Gastrocnemius medialis (tissue), 4 donors: ENCODE results near the gene RUNDC1. TPM values are rescaled to one million over a fixed set of nuclear protein-coding genes. Genes with fewer than 3 reads are reported as not detected.
A peak's percentile ranks its signal among the peaks of the same experiment; 100 is the strongest.

Experiments used
- ATAC-seq, 2 donors: fragments of 150-250 bp; one replicate each; pipeline ENCODE4 v1.9.1; 2016
- DNase-seq, 2 donors: peaks; one replicate each; pipeline ENCODE4 v3.0.0-alpha.2; 2019
- H3K27ac ChIP-seq, 4 donors: fragments of 200-600 bp; sonication (generic); 1 replicate in 1 of 4; 2 replicates in 3 of 4; pipeline ENCODE4 v1.5.1; 2016 to 2018; ENCODE audit warnings: mild to moderate bottlenecking in 2 of 4, moderate library complexity in 1 of 4
- H3K27me3 ChIP-seq, 3 donors: fragments of 200-600 bp; sonication (generic) in 2 of 3; 1 replicate in 1 of 3; 2 replicates in 2 of 3; pipeline versions ENCODE4 v1.5.1 to v1.6.0; 2016 to 2019; ENCODE audit warnings: mild to moderate bottlenecking in 1 of 3, moderate library complexity in 1 of 3
- H3K36me3 ChIP-seq, 2 donors: fragments of 200-600 bp; sonication (generic) in 1 of 2; one replicate each; pipeline ENCODE4 v1.5.1; 2017 to 2018
- H3K4me1 ChIP-seq, 2 donors: fragments of 200-600 bp; sonication (generic) in 1 of 2; one replicate each; pipeline ENCODE4 v1.5.1; 2016 to 2017; ENCODE audit warnings: mild to moderate bottlenecking in 2 of 2
- H3K4me3 ChIP-seq, 4 donors: fragments of 200-600 bp; sonication (generic) in 3 of 4; 1 replicate in 1 of 4; 2 replicates in 3 of 4; pipeline ENCODE4 v1.5.1; 2016 to 2019; ENCODE audit warnings: mild to moderate bottlenecking in 2 of 4
- H3K9me3 ChIP-seq, 3 donors: fragments of 200-600 bp; sonication (generic) in 2 of 3; 1 replicate in 1 of 3; 2 replicates in 2 of 3; pipeline ENCODE4 v1.5.1; 2016 to 2019
- CTCF ChIP-seq, 5 experiments: fragments of 450-650 bp in 3 of 5; fragments of 200-600 bp in 2 of 5; sonication (generic) in 2 of 5; IDR thresholded peaks in 4 of 5; conservative IDR thresholded peaks in 1 of 5; 1 replicate in 4 of 5; 2 replicates in 1 of 5; pipeline ENCODE4 v1.5.1; 2016 to 2019; ENCODE audit warnings: antibody characterized with exemption in 5 of 5, mild to moderate bottlenecking in 3 of 5, moderate library complexity in 3 of 5
- POLR2A ChIP-seq, 2 donors: fragments of 450-650 bp; IDR thresholded peaks; one replicate each; pipeline ENCODE4 v1.6.1; 2017; ENCODE audit warnings: antibody characterized with exemption in 2 of 2, mild to moderate bottlenecking in 2 of 2, moderate library complexity in 2 of 2
- in situ Hi-C, 4 donors: fragments of 200-750 bp; cut with MboI; loops; one replicate each; pipeline versions ENCODE4 v1.15.0 to v1.8.0; 2017; ENCODE audit warnings: low sequenced_read_pairs in 4 of 4
- intact Hi-C: fragments of 100-400 bp; cut with DNase I; formaldehyde crosslinking; loops from one replicate; pipeline ENCODE4 v1.15.1; 2023; ENCODE audit warnings: low total_unique reads
- total RNA-seq, 4 donors: library from RNA; depleted of rRNA; stranded (reverse); fragments of >200 nt; gene quantifications; one replicate each; pipeline versions ENCODE4 v1.1.0 to v1.2.3, GENCODE V29; 2016

Gene RUNDC1
- 10 to 100 TPM; 13.8 to 19.8 (median 16.4) TPM for total RNA-seq

GRCh38 chr17:42980274-42980765, at the start of gene RUNDC1:
TSS of gene RUNDC1 (plus strand) at chr17:42980565. CDS start at chr17:42980577, 12 bp downstream.
- no peaks in the 10 kb centered on the region for H3K9me3 ChIP-seq
- ATAC-seq (peak; percentile 76 to 82), DNase-seq (peak; percentile 79 to 87)
- H3K4me1 ChIP-seq = peaks cover 15 to 23% of the 10 kb centered on the region in 2 donors
- H3K27me3 ChIP-seq = no peaks in the 10 kb centered on the region
- TF ChIP-seq POLR2A (IDR thresholded peaks at IDR 0.05) = peak in 1 of 2 donors; percentile 41
- TF ChIP-seq CTCF (IDR thresholded peaks at IDR 0.05 in 4 of 5, conservative IDR thresholded peaks at IDR 0.05 in 1 of 5) = no peak
- peak within 1 kb of the TSS; percentile 96 to 98 (median 98) for H3K27ac ChIP-seq
- in situ Hi-C loops = no loop called here
- H3K4me3 ChIP-seq = peak within 1 kb of the TSS; percentile 78 to 91 (median 86)
- H3K36me3 ChIP-seq = peaks cover 0 to 4% of the 10 kb centered on the region in 2 donors
- intact Hi-C loops = loop anchor here (1.0 to 10.0 kb wide), 3 partner anchors 16 to 794 kb away; partner anchors contain the start of genes AARSD1, DUSP3 and RPL27

- Histone ChIP-seq H3K4me1 (no peaks in the 10 kb centered on the region), H3K27me3 (no peaks in the 10 kb centered on the region), H3K36me3 (no peaks in the 10 kb centered on the region), H3K4me3 (no peak overlapping the region), H3K9me3 (no peaks in the 10 kb centered on the region), H3K27ac (no peak overlapping the region)
- intact Hi-C loops (loop anchor here (1.0 kb wide), 1 partner anchor 95 kb away; no protein-coding TSS in a partner anchor), in situ Hi-C loops (loop anchor here in 2 of 4 donors (5.0 to 25.0 kb wide), 2 partner anchors 96 to 226 kb away; partner anchors contain the start of gene AOC2 (in 1 of the 2))
- peak; percentile 21 to 65 (median 59) for TF ChIP-seq CTCF (IDR thresholded peaks at IDR 0.05 in 4 of 5, conservative IDR thresholded peaks at IDR 0.05 in 1 of 5)
- no peak for TF ChIP-seq POLR2A (IDR thresholded peaks at IDR 0.05)
- DNase-seq (no peak), ATAC-seq (peak; percentile 47 to 53)
Observed at GRCh38 chr17:42937712-42938596, 42.4 kb upstream of the RUNDC1 start.

- Histone ChIP-seq H3K36me3 (peaks cover 0 to 14% of the 10 kb centered on the region in 2 donors), H3K9me3 (no peaks in the 10 kb centered on the region), H3K27me3 (no peaks in the 10 kb centered on the region), H3K4me3 (no peak overlapping the region), H3K4me1 (no peaks in the 10 kb centered on the region), H3K27ac (no peak overlapping the region)
- in situ Hi-C loops = loop anchor here in 1 of 4 donors (25.0 kb wide), 1 partner anchor 232 kb away; no protein-coding TSS in a partner anchor
- DNase-seq (no peak), ATAC-seq (no peak)
- intact Hi-C loops = no loop called here
- TF ChIP-seq POLR2A (IDR thresholded peaks at IDR 0.05) (no peak), CTCF (IDR thresholded peaks at IDR 0.05 in 4 of 5, conservative IDR thresholded peaks at IDR 0.05 in 1 of 5) (no peak)
Observed at GRCh38 chr17:42944211-42944610, 36.2 kb upstream of the RUNDC1 start.

GRCh38 chr17:42946812-42947211, 33.6 kb upstream of the RUNDC1 start:
- DNase-seq (no peak), ATAC-seq (no peak)
- Histone ChIP-seq H3K36me3 (peaks cover 4 to 38% of the 10 kb centered on the region in 2 donors), H3K27ac (no peak overlapping the region), H3K27me3 (no peaks in the 10 kb centered on the region), H3K9me3 (no peaks in the 10 kb centered on the region), H3K4me3 (no peak overlapping the region), H3K4me1 (no peaks in the 10 kb centered on the region)
- intact Hi-C loops (no loop called here), in situ Hi-C loops (loop anchor here in 1 of 4 donors (25.0 kb wide), 1 partner anchor 235 kb away; no protein-coding TSS in a partner anchor)
- TF ChIP-seq CTCF (IDR thresholded peaks at IDR 0.05 in 4 of 5, conservative IDR thresholded peaks at IDR 0.05 in 1 of 5) (no peak), POLR2A (IDR thresholded peaks at IDR 0.05) (no peak)
